Transverse colon (tissue), 4 donors: ENCODE data around the gene ARHGAP24.

Experiments
- POLR2A ChIP-seq: fragments of 450-650 bp; IDR thresholded peaks from one replicate; pipeline ENCODE4 v1.6.1; 2016; ENCODE audit warnings: antibody characterized with exemption, mild to moderate bottlenecking, moderate library complexity
- POLR2AphosphoS5 ChIP-seq, 3 donors: sonication (generic); formaldehyde crosslinking; IDR thresholded peaks; one replicate each; pipeline ENCODE4 v1.6.1; 2016; ENCODE audit warnings: antibody characterized with exemption in 3 of 3
- TF ChIP-seq, protein P1 (sequence below), 5 experiments: fragments of 200-600 bp in 3 of 5; fragments of 450-650 bp in 2 of 5; sonication (generic) in 3 of 5; IDR thresholded peaks; 1 replicate in 2 of 5; 2 replicates in 3 of 5; pipeline ENCODE4 v1.5.1; 2016 to 2017; ENCODE audit warnings: antibody characterized with exemption in 5 of 5, inconsistent platforms in 3 of 5, mild to moderate bottlenecking in 2 of 5, moderate library complexity in 1 of 5

DNA sequence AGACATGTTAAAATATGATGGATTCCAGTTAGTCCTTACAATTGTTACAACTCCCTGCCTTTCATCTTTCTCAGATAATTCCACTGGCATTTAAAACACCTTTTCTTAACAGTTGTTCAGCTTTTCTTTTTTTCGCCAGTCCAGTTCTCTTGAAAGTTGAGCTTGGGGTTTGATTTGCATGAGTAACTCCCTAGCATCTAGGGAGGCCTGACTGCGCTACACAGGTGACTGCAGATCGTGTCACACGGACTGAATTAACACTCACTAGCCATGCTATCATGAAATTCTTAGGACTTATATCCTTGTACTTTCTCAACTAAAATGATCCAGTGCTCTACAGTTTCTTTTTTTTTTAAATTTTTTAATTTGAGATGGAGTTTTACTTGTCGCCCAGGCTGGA is 69.8 kb downstream of the ARHGAP24 start:
- TF ChIP-seq, protein P1, sequence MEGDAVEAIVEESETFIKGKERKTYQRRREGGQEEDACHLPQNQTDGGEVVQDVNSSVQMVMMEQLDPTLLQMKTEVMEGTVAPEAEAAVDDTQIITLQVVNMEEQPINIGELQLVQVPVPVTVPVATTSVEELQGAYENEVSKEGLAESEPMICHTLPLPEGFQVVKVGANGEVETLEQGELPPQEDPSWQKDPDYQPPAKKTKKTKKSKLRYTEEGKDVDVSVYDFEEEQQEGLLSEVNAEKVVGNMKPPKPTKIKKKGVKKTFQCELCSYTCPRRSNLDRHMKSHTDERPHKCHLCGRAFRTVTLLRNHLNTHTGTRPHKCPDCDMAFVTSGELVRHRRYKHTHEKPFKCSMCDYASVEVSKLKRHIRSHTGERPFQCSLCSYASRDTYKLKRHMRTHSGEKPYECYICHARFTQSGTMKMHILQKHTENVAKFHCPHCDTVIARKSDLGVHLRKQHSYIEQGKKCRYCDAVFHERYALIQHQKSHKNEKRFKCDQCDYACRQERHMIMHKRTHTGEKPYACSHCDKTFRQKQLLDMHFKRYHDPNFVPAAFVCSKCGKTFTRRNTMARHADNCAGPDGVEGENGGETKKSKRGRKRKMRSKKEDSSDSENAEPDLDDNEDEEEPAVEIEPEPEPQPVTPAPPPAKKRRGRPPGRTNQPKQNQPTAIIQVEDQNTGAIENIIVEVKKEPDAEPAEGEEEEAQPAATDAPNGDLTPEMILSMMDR (IDR thresholded peaks at IDR 0.05) = no peak
- TF ChIP-seq POLR2A (no peak), POLR2AphosphoS5 (IDR thresholded peaks at IDR 0.05) (no peak)
